K562 (cell line): Measurements from ENCODE around the gene IGF2BP1. TPM values are rescaled to one million over a fixed set of nuclear protein-coding genes. Genes with fewer than 3 reads are reported as not detected.

Experiments used
- ATAC-seq: fragments of 200-7000 bp; cut with Tn5 transposase; 3 replicates; pipeline ENCODE4 v1.9.1; 2020; ENCODE audit warnings: moderate library complexity
- BruUV-seq: library from RNA; stranded (reverse); fragments of 400-500 nt; replicated peaks from 2 replicates; lab custom pipeline; 2021; lab: Mats Ljungman, UMichigan
- CTCF ChIA-PET: fragments of 300-600 bp; formaldehyde crosslinking; extraction: SDS; loops from one replicate; lab custom pipeline; 2021; ENCODE audit warnings: low intra/inter-chr PET ratio; lab: Yijun Ruan, JAX
- POLR2A ChIA-PET: fragments of 300-600, 350-650 bp; sonication (Branson Sonifier 250); formaldehyde crosslinking; extraction: SDS; loops from one replicate; lab custom pipeline; 2021; ENCODE audit warnings: antibody characterized with exemption, inconsistent platforms; lab: Yijun Ruan, JAX
- DNase-seq, 4 experiments: peaks; one replicate each; pipeline versions ENCODE4 v3.0.0 to v3.0.0-alpha.2; 2011 to 2018; ENCODE audit warnings: low spot score in 3 of 4, mixed read lengths in 3 of 4; ENCODE audit errors: extremely low read depth in 1 of 4
- FAIRE-seq: peaks from 2 replicates; lab custom pipeline; 2011; peaks lifted over from hg19 to GRCh38; lab: Jason Lieb, UNC
- H2AFZ ChIP-seq: 2 replicates; pipeline ENCODE4 v1.6.0; 2011; ENCODE audit warnings: low read depth, low read length, control low read depth, inconsistent platforms
- H3K27ac ChIP-seq: fragments of 200-600 bp; 3 replicates; pipeline ENCODE4 v1.8.0; 2011; ENCODE audit warnings: low read depth, mild to moderate bottlenecking, control low read depth, inconsistent platforms, low read length, moderate library complexity, mixed read lengths; ENCODE audit errors: extremely low read depth
- H3K27me3 ChIP-seq, 2 experiments: fragments of 300-600 bp in 1 of 2; 2 replicates in 1 of 2; 3 replicates in 1 of 2; pipeline versions ENCODE4 v1.6.0 to v1.8.0; 2011; ENCODE audit warnings: inconsistent platforms in 2 of 2, low read length in 2 of 2, mild to moderate bottlenecking in 1 of 2, mixed read lengths in 1 of 2, moderate library complexity in 1 of 2; ENCODE audit not compliant: control insufficient read depth in 2 of 2, insufficient read depth in 2 of 2
- H3K36me3 ChIP-seq: fragments of 300-600 bp; 3 replicates; pipeline ENCODE4 v1.8.0; 2011; ENCODE audit warnings: mild to moderate bottlenecking, low read length, inconsistent platforms; ENCODE audit not compliant: control insufficient read depth, insufficient read depth
- H3K4me1 ChIP-seq, 2 experiments: fragments of 200-600 bp in 1 of 2; replicated peaks in 1 of 2; 2 replicates in 1 of 2; 3 replicates in 1 of 2; pipeline versions ENCODE4 v1.5.1 to v1.8.0; 2011; ENCODE audit warnings: inconsistent platforms in 2 of 2, low read length in 2 of 2, mild to moderate bottlenecking in 1 of 2, mixed read lengths in 1 of 2, moderate library complexity in 1 of 2; ENCODE audit not compliant: control insufficient read depth in 2 of 2, insufficient read depth in 2 of 2
- H3K4me2 ChIP-seq: 2 replicates; pipeline ENCODE4 v1.6.1; 2011; ENCODE audit warnings: low read length, control low read depth, inconsistent platforms, mixed read lengths; ENCODE audit not compliant: insufficient read depth
- H3K4me3 ChIP-seq: fragments of 200-600 bp; sonication (generic), shearing (Covaris generic); 2 replicates; pipeline ENCODE4 v1.5.1; 2016; ENCODE audit warnings: control low read depth, inconsistent platforms
- H3K79me2 ChIP-seq: fragments of 200-600 bp; 3 replicates; pipeline ENCODE4 v1.8.0; 2011; ENCODE audit warnings: low read length, inconsistent platforms; ENCODE audit not compliant: control insufficient read depth, insufficient read depth
- H3K9ac ChIP-seq, 2 experiments: 2 replicates each; pipeline versions ENCODE4 v1.6.0 to v1.6.1; 2011; ENCODE audit warnings: low read depth in 2 of 2, low read length in 2 of 2, control low read depth in 1 of 2, inconsistent platforms in 1 of 2, mild to moderate bottlenecking in 1 of 2, mixed read lengths in 1 of 2; ENCODE audit not compliant: insufficient read depth in 1 of 2
- H3K9me1 ChIP-seq: one replicate; pipeline ENCODE4 v1.6.0; 2011; ENCODE audit warnings: inconsistent platforms, mild to moderate bottlenecking, low read length, moderate library complexity; ENCODE audit not compliant: control insufficient read depth, insufficient read depth
- H3K9me3 ChIP-seq: replicated peaks from 2 replicates; pipeline ENCODE4 v1.5.1; 2011; ENCODE audit warnings: low read depth, low read length, inconsistent platforms; ENCODE audit not compliant: control insufficient read depth, insufficient read depth
- H4K20me1 ChIP-seq: replicated peaks from 2 replicates; pipeline ENCODE4 v1.6.1; 2011; ENCODE audit warnings: low read length, inconsistent platforms, mixed read lengths; ENCODE audit not compliant: control insufficient read depth, insufficient read depth
- ATF1 ChIP-seq, 2 experiments: fragments of 450-650 bp in 1 of 2; IDR thresholded peaks; 2 replicates each; pipeline ENCODE4 v1.6.1; 2016; ENCODE audit warnings: missing compliant biosample characterization in 1 of 2, missing genetic modification characterization in 1 of 2
- DNMT1 ChIP-seq: fragments of 450-650 bp; IDR thresholded peaks from 2 replicates; pipeline ENCODE4 v1.6.1; 2016; ENCODE audit warnings: antibody characterized with exemption, mild to moderate bottlenecking
- ETV1 ChIP-seq: fragments of 450-650 bp; conservative IDR thresholded peaks from 2 replicates; pipeline ENCODE4 v1.6.1; 2016; ENCODE audit warnings: missing genetic modification characterization, control low read depth, low read depth, missing compliant biosample characterization
- GATAD2B ChIP-seq: fragments of 450-650 bp; IDR thresholded peaks from 2 replicates; pipeline ENCODE4 v1.6.1; 2017; ENCODE audit warnings: mild to moderate bottlenecking, borderline replicate concordance
- MYC ChIP-seq, 2 experiments: fragments of 250-450 bp in 1 of 2; sonication (Bioruptor Pico) in 1 of 2; IDR thresholded peaks; 2 replicates each; pipeline versions ENCODE4 v1.5.1 to v1.6.1; 2012 to 2021; ENCODE audit warnings: low read depth in 2 of 2, borderline replicate concordance in 1 of 2, improper control_type of control experiment in 1 of 2, low read length in 1 of 2, mild to moderate bottlenecking in 1 of 2, moderate library complexity in 1 of 2
- OTX1 ChIP-seq: fragments of 450-650 bp; formaldehyde crosslinking; IDR thresholded peaks from 2 replicates; pipeline ENCODE4 v1.4.0; 2022; ENCODE audit warnings: mild to moderate bottlenecking
- POLR2AphosphoS5 ChIP-seq: IDR thresholded peaks from 2 replicates; pipeline ENCODE4 v1.6.1; 2011; ENCODE audit warnings: mild to moderate bottlenecking, low read depth, low read length, moderate library complexity; ENCODE audit not compliant: control insufficient read depth, insufficient read depth
- PPARD ChIP-seq: fragments of 250-450 bp; sonication (Bioruptor Pico); IDR thresholded peaks from 2 replicates; pipeline ENCODE4 v1.8.0; 2022; ENCODE audit warnings: inconsistent platforms, mild to moderate bottlenecking, moderate library complexity
- PRPF4 ChIP-seq: fragments of 200-400 bp; formaldehyde crosslinking; IDR thresholded peaks from one replicate; pipeline ENCODE4 v1.6.1; 2017; ENCODE audit warnings: low read length, low read depth, mild to moderate bottlenecking; ENCODE audit not compliant: insufficient read depth, poor library complexity, severe bottlenecking
- ZNF253 ChIP-seq: fragments of 250-450 bp; sonication (Bioruptor Pico); conservative IDR thresholded peaks from 2 replicates; pipeline ENCODE4 v1.6.1; 2021; ENCODE audit warnings: mild to moderate bottlenecking
- ZNF408 ChIP-seq: fragments of 250-450 bp; sonication (Bioruptor Pico); IDR thresholded peaks from 2 replicates; pipeline ENCODE4 v1.4.0; 2020; ENCODE audit warnings: low read depth, mild to moderate bottlenecking, moderate library complexity
- ZNF57 ChIP-seq: fragments of 450-650 bp; formaldehyde crosslinking; IDR thresholded peaks from 2 replicates; pipeline ENCODE4 v1.4.0; 2020; ENCODE audit warnings: mild to moderate bottlenecking, moderate library complexity
- WGBS: fragments of 100-300 bp; shearing (Covaris generic); methylation state at CpG from one replicate; pipeline ENCODE4 v1.1.6; 2016; ENCODE audit warnings: low coverage, mixed read lengths; ENCODE audit not compliant: insufficient coverage; ENCODE audit errors: missing lambda C conversion rate; 5-methylcytosine and 5-hydroxymethylcytosine counted together
- in situ Hi-C: fragments of 300-500 bp; cut with MboI; formaldehyde crosslinking; loops from 4 replicates; pipeline ENCODE4 v1.15.0; 2018; ENCODE audit warnings: inconsistent platforms, mixed read lengths
- intact Hi-C: fragments of 100-400 bp; cut with micrococcal nuclease; formaldehyde crosslinking; loops from 2 replicates; pipeline ENCODE4 v1.14.2; 2022
- polyA plus RNA-seq, 8 experiments: library from polyadenylated mRNA; depleted of rRNA in 4 of 8; stranded (reverse) in 5 of 8; unstranded in 3 of 8; fragments of >200 nt; fragmentation: Nextera tagmentation in 2 of 8; fragmentation: Illumina TruSeq in 1 of 8; extraction: Ambion mirVana in 2 of 8; extraction: Trizol in 1 of 8; gene quantifications; 2 replicates each; pipeline versions ENCODE4 v1.2.1 to v1.2.3, GENCODE V29; 2011 to 2014; ENCODE audit warnings: inconsistent platforms in 1 of 8, missing spikeins in 1 of 8
- total RNA-seq, 7 experiments: library from RNA; depleted of rRNA in 6 of 7; stranded (reverse); fragments of >200 nt in 6 of 7; fragmentation: Illumina TruSeq in 2 of 7; extraction: Trizol in 2 of 7; gene quantifications; 2 replicates each; pipeline versions ENCODE4 v1.2.1 to v1.2.3, GENCODE V29; 2011 to 2021; ENCODE audit warnings: low replicate concordance in 1 of 7
- TF ChIP-seq, protein P1 (sequence below): fragments of 250-450 bp; sonication (Bioruptor Pico); IDR thresholded peaks from 2 replicates; pipeline ENCODE4 v1.5.0; 2020; ENCODE audit warnings: mild to moderate bottlenecking, borderline replicate concordance
- TF ChIP-seq, protein P2 (sequence below): fragments of 200-800 bp; sonication (Bioruptor generic); IDR thresholded peaks from 2 replicates; pipeline ENCODE4 v1.6.1; 2017; ENCODE audit warnings: missing genetic modification characterization, missing compliant biosample characterization

Gene IGF2BP1
- total and polyA plus RNA-seq, 9 of the 15 experiments (the other 6 are each of a cell fraction or from before 2014, with no cell fraction given) = 13.0 to 318 (median 53.6) TPM

DNA sequence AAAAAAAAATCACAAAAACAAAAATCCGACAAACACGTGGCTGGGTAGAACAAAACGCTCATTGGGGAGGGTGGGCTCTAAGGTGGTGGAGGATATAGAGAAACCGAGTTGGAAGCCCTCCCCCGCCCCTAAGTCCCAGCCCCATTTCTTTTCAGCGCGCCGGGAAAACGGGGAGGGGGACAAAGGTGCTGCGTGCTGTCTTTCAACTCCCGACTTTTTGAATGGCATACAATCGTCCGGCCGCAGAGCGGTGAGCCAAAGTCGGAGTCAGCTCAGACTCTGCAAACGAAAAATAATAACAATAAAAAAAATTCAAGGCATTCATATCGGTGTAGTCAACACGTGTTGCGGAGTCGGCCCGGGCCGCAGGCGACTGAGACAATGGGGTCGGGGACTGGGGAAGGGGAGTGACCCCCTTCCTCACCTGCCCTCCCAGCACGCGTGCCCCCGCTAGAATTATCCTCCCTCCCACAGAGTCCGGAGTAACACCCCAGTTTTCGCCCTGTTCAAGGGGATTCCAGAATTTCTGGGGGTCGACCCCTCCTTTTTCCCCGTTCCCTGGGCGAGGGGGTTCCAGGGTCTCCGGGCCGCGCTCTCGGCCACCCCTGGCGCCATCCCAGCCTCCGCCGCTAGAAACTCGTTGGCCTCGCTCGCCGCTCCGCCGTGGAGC, 1.7 kb upstream of the IGF2BP1 start (continued):
- TF ChIP-seq GATAD2B (no peak; the same call in 1 of the 2 replicates), MYC (IDR thresholded peaks at IDR 0.05; ENCODE audit: low read depth, low read length) (peak; percentile 83), MYC (CRISPR knock-in tag; IDR thresholded peaks at IDR 0.05; ENCODE audit: borderline replicate concordance, low read depth) (no peak; the same call in 1 of the 2 replicates), ZNF408 (CRISPR knock-in tag) (no peak)
- TF ChIP-seq, protein P1, sequence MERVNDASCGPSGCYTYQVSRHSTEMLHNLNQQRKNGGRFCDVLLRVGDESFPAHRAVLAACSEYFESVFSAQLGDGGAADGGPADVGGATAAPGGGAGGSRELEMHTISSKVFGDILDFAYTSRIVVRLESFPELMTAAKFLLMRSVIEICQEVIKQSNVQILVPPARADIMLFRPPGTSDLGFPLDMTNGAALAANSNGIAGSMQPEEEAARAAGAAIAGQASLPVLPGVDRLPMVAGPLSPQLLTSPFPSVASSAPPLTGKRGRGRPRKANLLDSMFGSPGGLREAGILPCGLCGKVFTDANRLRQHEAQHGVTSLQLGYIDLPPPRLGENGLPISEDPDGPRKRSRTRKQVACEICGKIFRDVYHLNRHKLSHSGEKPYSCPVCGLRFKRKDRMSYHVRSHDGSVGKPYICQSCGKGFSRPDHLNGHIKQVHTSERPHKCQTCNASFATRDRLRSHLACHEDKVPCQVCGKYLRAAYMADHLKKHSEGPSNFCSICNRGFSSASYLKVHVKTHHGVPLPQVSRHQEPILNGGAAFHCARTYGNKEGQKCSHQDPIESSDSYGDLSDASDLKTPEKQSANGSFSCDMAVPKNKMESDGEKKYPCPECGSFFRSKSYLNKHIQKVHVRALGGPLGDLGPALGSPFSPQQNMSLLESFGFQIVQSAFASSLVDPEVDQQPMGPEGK = no peak

DNA sequence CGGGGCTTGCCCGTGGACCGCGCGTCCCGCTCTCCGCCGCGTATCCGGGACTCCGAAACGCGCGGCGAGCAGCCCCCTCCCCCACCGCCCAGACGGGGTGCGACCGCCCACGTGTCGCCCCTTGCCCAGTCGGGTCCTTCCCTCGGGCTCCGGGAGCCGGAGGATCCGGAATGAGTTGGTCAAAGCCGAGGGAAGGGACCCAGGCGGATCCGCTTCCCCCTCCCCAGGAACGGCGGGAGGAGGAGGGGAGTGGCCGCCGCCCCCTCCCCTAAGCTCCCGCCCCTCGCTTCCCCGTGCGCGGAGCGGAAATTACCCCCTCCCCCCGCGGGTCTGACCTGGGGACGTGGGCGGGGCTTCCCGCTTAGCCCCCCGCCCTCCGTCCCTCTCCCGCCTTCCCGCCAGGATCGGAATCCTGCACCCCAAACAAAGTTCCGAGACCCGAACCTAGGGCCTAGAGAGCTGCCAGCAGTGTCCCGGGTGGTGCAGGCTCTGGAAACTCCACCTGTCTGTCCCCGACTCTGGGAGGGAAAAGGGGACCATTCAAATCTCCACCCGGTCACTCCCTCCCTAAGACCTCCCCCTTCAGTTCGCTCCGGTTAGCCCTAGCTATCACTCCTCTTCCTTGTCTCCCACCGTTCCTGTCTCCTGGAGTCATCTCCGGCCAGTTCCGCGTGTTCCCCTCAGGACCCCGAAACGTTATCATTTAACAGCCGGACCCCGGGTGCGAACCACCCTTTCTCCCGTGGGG, 1.0 kb upstream of the IGF2BP1 start:
- in situ Hi-C loops = no loop called here
- ATAC-seq = peak; percentile 48
- BruUV-seq = no TSS peak
- FAIRE-seq = peak; percentile 85
- Histone ChIP-seq H3K4me3 (peak overlapping the region; percentile 78), H3K4me1 (peaks cover 3 to 12% of the 10 kb centered on the region in 2 experiments; a peak in 3 of 5 replicates), H2AFZ (peak overlapping the region; percentile 76), H3K27ac (peak overlapping the region; percentile 97), H3K9me3 (no peaks in the 10 kb centered on the region), H4K20me1 (no peaks in the 10 kb centered on the region), H3K27me3 (no peaks in the 10 kb centered on the region), H3K9ac (peak overlapping the region; percentile 97 to 99), H3K36me3 (peaks cover 17% of the 10 kb centered on the region; the same call in 1 of the 3 replicates), H3K9me1 (no peaks in the 10 kb centered on the region), H3K4me2 (peak overlapping the region; percentile 88), H3K79me2 (peaks cover 77% of the 10 kb centered on the region)
- ChIA-PET POLR2A (interaction anchor here (0.6 to 3.5 kb wide), 11 partner anchors 8 to 99 kb away, joined by 3 to 14 read pairs (median 4); partner anchors contain the start of gene SNF8), CTCF (no interaction called here)
- WGBS = under 1% methylated on average over 31 of the region's 66 CpGs
- intact Hi-C loops = loop anchor here (2.0 to 5.0 kb wide), 5 partner anchors 23 to 369 kb away; partner anchors contain the start of genes HOXB9 and UBE2Z
- DNase-seq = peak; percentile 88 to 94 (median 90)
- no peak for TF ChIP-seq OTX1 (CRISPR knock-in tag)
- TF ChIP-seq, protein P2, sequence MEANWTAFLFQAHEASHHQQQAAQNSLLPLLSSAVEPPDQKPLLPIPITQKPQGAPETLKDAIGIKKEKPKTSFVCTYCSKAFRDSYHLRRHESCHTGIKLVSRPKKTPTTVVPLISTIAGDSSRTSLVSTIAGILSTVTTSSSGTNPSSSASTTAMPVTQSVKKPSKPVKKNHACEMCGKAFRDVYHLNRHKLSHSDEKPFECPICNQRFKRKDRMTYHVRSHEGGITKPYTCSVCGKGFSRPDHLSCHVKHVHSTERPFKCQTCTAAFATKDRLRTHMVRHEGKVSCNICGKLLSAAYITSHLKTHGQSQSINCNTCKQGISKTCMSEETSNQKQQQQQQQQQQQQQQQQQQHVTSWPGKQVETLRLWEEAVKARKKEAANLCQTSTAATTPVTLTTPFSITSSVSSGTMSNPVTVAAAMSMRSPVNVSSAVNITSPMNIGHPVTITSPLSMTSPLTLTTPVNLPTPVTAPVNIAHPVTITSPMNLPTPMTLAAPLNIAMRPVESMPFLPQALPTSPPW = peak; percentile 97
- peak; percentile 59 for TF ChIP-seq POLR2AphosphoS5
- TF ChIP-seq ZNF57 (CRISPR knock-in tag) = no peak
- peak; percentile 87 for TF ChIP-seq PRPF4
- peak; percentile 78 for TF ChIP-seq ETV1 (tag)
- TF ChIP-seq DNMT1 = no peak
- TF ChIP-seq PPARD (CRISPR knock-in tag) = no peak
- TF ChIP-seq ATF1 (CRISPR knock-in tag; IDR thresholded peaks at IDR 0.05) = no peak
- TF ChIP-seq ATF1 (tag; IDR thresholded peaks at IDR 0.05) = peak; percentile 56
- no peak for TF ChIP-seq ZNF253 (CRISPR knock-in tag)
